Stimulated activated CD4-positive, alpha-beta T cell treated with anti-CD3 and anti-CD28 coated beads, Interleukin-2, amount 100 ng/mL, for 4 hours (primary cell): Measurements from ENCODE around the gene PJA1.

Experiments used
- DNase-seq: peaks from one replicate; pipeline ENCODE4 v3.0.0-alpha.2; 2020; ENCODE audit warnings: low read depth

Gene PJA1

GRCh38 chrX:69163936-69164741 is 1.1 kb downstream of the PJA1 start:
- peak; percentile 46 for DNase-seq

GRCh38 chrX:69162361-69162865 is 2.8 kb downstream of the PJA1 start:
- DNase-seq = no peak

- DNase-seq = no peak
These were observed 3.4 kb downstream of the PJA1 start for GRCh38 chrX:69161786-69162349.

GRCh38 chrX:69161371-69161770 is 3.9 kb downstream of the PJA1 start:
- no peak for DNase-seq

GRCh38 chrX:69158166-69158980 is 6.9 kb downstream of the PJA1 start:
- DNase-seq = no peak

GRCh38 chrX:69156638-69157037 is 8.6 kb downstream of the PJA1 start:
- no peak for DNase-seq

GRCh38 chrX:69155786-69156520 is 9.3 kb downstream of the PJA1 start:
- no peak for DNase-seq

- no peak for DNase-seq
These were observed 11.2 kb downstream of the PJA1 start for GRCh38 chrX:69154051-69154450.

- no peak for DNase-seq
These were observed 12.1 kb downstream of the PJA1 start for GRCh38 chrX:69153060-69153730.

GRCh38 chrX:69152417-69152841 is 12.8 kb downstream of the PJA1 start:
- DNase-seq = no peak

GRCh38 chrX:69151866-69152284 is 13.4 kb downstream of the PJA1 start:
- DNase-seq = no peak

- DNase-seq = no peak
These were observed 14.8 kb downstream of the PJA1 start for GRCh38 chrX:69150281-69150960.

GRCh38 chrX:69149466-69150280 is 15.6 kb downstream of the PJA1 start:
- no peak for DNase-seq

GRCh38 chrX:69148946-69149345 is 16.3 kb downstream of the PJA1 start:
- DNase-seq = no peak

- no peak for DNase-seq
These were observed 18.5 kb downstream of the PJA1 start for GRCh38 chrX:69146739-69147138.

- DNase-seq = no peak
These were observed 19.5 kb downstream of the PJA1 start for GRCh38 chrX:69145714-69146113.

GRCh38 chrX:69144838-69145680 is 20.2 kb downstream of the PJA1 start:
- DNase-seq = no peak

GRCh38 chrX:69143530-69143929 is 21.7 kb downstream of the PJA1 start:
- no peak for DNase-seq
